MCF 10A (cell line): ENCODE measurements around the gene LIMS2. TPM values are rescaled to one million over a fixed set of nuclear protein-coding genes. Genes with fewer than 3 reads are reported as not detected.

Source experiments
- BruUV-seq: library from RNA; stranded (reverse); fragments of 400-500 nt; replicated peaks from 2 replicates; lab custom pipeline; 2021; lab: Mats Ljungman, UMichigan
- CTCF ChIA-PET: fragments of 300-600 bp; sonication (Branson Sonifier 250); formaldehyde crosslinking; extraction: SDS; loops from one replicate; lab custom pipeline; 2021; ENCODE audit warnings: antibody characterized with exemption, inconsistent platforms; lab: Yijun Ruan, JAX
- POLR2A ChIA-PET: fragments of 300-600, 350-650 bp; sonication (Branson Sonifier 250); formaldehyde crosslinking; extraction: SDS; loops from one replicate; lab custom pipeline; 2020; ENCODE audit warnings: antibody characterized with exemption, inconsistent platforms; lab: Yijun Ruan, JAX
- DNase-seq: peaks from one replicate; pipeline ENCODE4 v3.0.0-alpha.2; 2018; ENCODE audit not compliant: unreplicated experiment
- H3K27ac Mint-ChIP-seq: one replicate; pipeline ENCODE4 v1.8.0; 2022; ENCODE audit warnings: mild to moderate bottlenecking, low read depth, mixed read lengths; ENCODE audit not compliant: unreplicated experiment
- H3K27me3 Mint-ChIP-seq: one replicate; pipeline ENCODE4 v1.8.0; 2022; ENCODE audit warnings: mixed read lengths; ENCODE audit not compliant: insufficient read depth, unreplicated experiment
- H3K36me3 Mint-ChIP-seq: one replicate; pipeline ENCODE4 v1.8.0; 2022; ENCODE audit warnings: mild to moderate bottlenecking, moderate library complexity, mixed read lengths; ENCODE audit not compliant: insufficient read depth, unreplicated experiment
- H3K4me1 Mint-ChIP-seq: one replicate; pipeline ENCODE4 v1.8.0; 2022; ENCODE audit warnings: mixed read lengths; ENCODE audit not compliant: insufficient read depth, unreplicated experiment
- H3K4me3 Mint-ChIP-seq: one replicate; pipeline ENCODE4 v1.8.0; 2022; ENCODE audit warnings: mild to moderate bottlenecking, moderate library complexity, mixed read lengths; ENCODE audit not compliant: unreplicated experiment
- H3K9me3 Mint-ChIP-seq: one replicate; pipeline ENCODE4 v1.8.0; 2022; ENCODE audit warnings: mixed read lengths; ENCODE audit not compliant: unreplicated experiment
- CTCF ChIP-seq: fragments of 200-600 bp; IDR thresholded peaks from one replicate; pipeline ENCODE4 v1.8.0; 2022; ENCODE audit warnings: antibody characterized with exemption, mild to moderate bottlenecking; ENCODE audit not compliant: unreplicated experiment
- intact Hi-C: fragments of 100-400 bp; cut with micrococcal nuclease; formaldehyde crosslinking; loops from 2 replicates; pipeline ENCODE4 v1.14.1; 2022
- total RNA-seq: library from RNA; stranded (reverse); gene quantifications from 2 replicates; pipeline ENCODE4 v1.2.3, GENCODE V29; 2022

The LIMS2 gene
- total RNA-seq, 1 experiment from 2014 or later: not detected

- no peak for DNase-seq
- peaks cover 59% of the 10 kb centered on the region for H3K27me3 Mint-ChIP-seq
- CTCF ChIA-PET: no interaction called here
- H3K27ac Mint-ChIP-seq: no peak overlapping the region
- intact Hi-C loops: no loop called here
- BruUV-seq: no TSS peak
- no peak overlapping the region for H3K4me3 Mint-ChIP-seq
- H3K36me3 Mint-ChIP-seq: no peaks in the 10 kb centered on the region
- POLR2A ChIA-PET: no interaction called here
- no peak for TF ChIP-seq CTCF
- no peaks in the 10 kb centered on the region for H3K4me1 Mint-ChIP-seq
- no peaks in the 10 kb centered on the region for H3K9me3 Mint-ChIP-seq
Observed at GRCh38 chr2:127669056-127669455, 6.3 kb downstream of the LIMS2 start.

- H3K27ac Mint-ChIP-seq: no peak overlapping the region
- BruUV-seq: no TSS peak
- H3K36me3 Mint-ChIP-seq: no peaks in the 10 kb centered on the region
- intact Hi-C loops: no loop called here
- no peak overlapping the region for H3K4me3 Mint-ChIP-seq
- no peak for DNase-seq
- ChIA-PET CTCF (no interaction called here), POLR2A (interaction anchor here (0.6 kb wide), 1 partner anchor 146 kb away, joined by 3 read pairs; no protein-coding TSS in a partner anchor)
- TF ChIP-seq CTCF: no peak
- H3K9me3 Mint-ChIP-seq: no peaks in the 10 kb centered on the region
- H3K27me3 Mint-ChIP-seq: peaks cover 45% of the 10 kb centered on the region
- H3K4me1 Mint-ChIP-seq: no peaks in the 10 kb centered on the region
Observed at GRCh38 chr2:127665267-127665893, 9.9 kb downstream of the LIMS2 start.

GRCh38 chr2:127664895-127665225 is 10.5 kb downstream of the LIMS2 start:
- TF ChIP-seq CTCF: no peak
- H3K4me3 Mint-ChIP-seq: no peak overlapping the region
- ChIA-PET POLR2A (interaction anchor here (0.6 kb wide), 2 partner anchors 147 to 473 kb away, joined by 3 read pairs; no protein-coding TSS in a partner anchor), CTCF (no interaction called here)
- no TSS peak for BruUV-seq
- no peaks in the 10 kb centered on the region for H3K9me3 Mint-ChIP-seq
- DNase-seq: no peak
- H3K4me1 Mint-ChIP-seq: no peaks in the 10 kb centered on the region
- no peak overlapping the region for H3K27ac Mint-ChIP-seq
- peaks cover 45% of the 10 kb centered on the region for H3K27me3 Mint-ChIP-seq
- intact Hi-C loops: no loop called here
- H3K36me3 Mint-ChIP-seq: no peaks in the 10 kb centered on the region

GRCh38 chr2:127664065-127664894 is 11.1 kb downstream of the LIMS2 start:
- no peaks in the 10 kb centered on the region for H3K36me3 Mint-ChIP-seq
- no peak for TF ChIP-seq CTCF
- no peaks in the 10 kb centered on the region for H3K4me1 Mint-ChIP-seq
- peaks cover 41% of the 10 kb centered on the region for H3K27me3 Mint-ChIP-seq
- intact Hi-C loops: no loop called here
- no peak for DNase-seq
- BruUV-seq: no TSS peak
- POLR2A ChIA-PET: interaction anchor here (0.6 kb wide), 1 partner anchor 473 kb away, joined by 3 read pairs; no protein-coding TSS in a partner anchor
- H3K9me3 Mint-ChIP-seq: no peaks in the 10 kb centered on the region
- CTCF ChIA-PET: no interaction called here
- no peak overlapping the region for H3K27ac Mint-ChIP-seq
- H3K4me3 Mint-ChIP-seq: no peak overlapping the region
